ENCODE results near the gene KCTD3.

KCTD3 gene

GRCh38 chr1:215556996-215557395, 10.1 kb upstream of the KCTD3 start:
- no peak for DNase-seq (ENCODE audit: low read depth in 4 of 4, low spot score in 1 of 4)

- no peak for DNase-seq (ENCODE audit: low read depth in 4 of 4, low spot score in 1 of 4)
These were observed 9.6 kb upstream of the KCTD3 start for GRCh38 chr1:215557504-215557903.

DNA sequence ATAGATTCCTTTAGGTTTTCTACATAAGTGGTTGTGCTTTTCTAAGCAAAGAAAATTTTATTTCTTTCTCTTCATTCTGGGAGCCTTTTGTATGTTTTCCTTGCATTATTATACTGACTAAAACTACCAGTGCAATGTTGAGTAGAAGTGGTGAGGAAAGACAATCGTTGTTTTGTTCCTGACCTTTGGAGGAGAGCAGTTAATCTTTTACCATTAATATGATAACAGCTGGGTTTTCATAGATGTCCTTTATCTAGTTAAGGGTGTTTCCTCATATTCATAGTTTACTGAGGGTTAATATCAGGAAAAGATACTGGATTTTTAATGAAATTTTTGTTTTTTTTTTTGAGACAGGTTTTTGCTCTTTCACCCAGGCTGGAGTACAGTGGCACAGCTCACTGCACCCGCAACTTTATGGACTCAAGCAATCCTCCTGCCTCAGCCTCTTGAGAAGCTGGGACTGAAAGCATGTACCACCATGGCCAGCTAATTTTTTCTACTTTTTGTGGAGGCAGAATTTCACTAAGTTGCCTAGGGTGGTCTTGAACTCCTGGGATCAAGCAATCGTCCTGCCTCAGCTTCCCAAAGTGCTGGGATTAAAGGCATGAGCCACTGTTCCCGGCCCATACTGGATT, 9.0 kb upstream of the KCTD3 start:
- no peak for DNase-seq (ENCODE audit: low read depth in 4 of 4, low spot score in 1 of 4)

DNA sequence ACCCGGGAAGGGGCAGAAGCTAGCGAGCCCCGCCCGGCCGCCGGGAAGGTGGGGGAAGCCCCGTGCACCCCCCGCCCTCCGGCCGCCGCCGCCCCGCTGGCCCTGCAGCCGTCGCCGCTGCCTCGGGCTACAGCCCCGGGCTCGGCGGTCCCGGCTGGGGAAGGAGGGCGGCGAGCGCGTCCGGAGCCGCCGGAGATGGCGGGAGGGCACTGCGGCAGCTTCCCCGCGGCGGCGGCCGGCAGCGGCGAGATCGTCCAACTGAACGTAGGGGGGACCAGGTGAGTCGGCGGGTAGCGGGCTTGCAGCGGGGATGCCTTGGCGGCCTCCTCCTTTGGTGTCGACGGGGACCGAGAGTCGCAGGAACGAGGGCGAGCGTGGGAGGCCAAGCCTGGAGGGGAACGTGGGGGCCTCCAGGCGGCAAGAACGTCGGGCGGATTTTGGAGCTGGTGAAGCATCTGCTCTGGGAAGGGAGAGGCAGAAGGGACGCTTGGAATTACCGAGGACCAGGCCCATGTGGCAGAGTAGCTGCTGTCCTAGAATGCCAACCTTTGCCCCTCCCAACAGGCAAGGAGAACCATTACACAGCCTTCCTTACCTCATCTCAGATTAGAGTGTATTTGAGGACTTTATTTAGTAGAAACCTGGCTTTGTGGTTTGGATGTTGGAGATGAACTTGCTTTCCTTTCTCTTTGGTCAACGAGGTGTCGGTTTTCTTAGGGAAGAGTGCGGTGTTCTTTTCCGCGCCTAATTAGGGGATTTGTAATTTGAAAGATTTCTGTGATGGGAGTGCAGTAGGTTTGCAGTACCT, 591 bp downstream of the KCTD3 start:
- DNase-seq (ENCODE audit: low read depth in 4 of 4, low spot score in 1 of 4): peak in 2 of 4 experiments; percentile 14 to 20

DNA sequence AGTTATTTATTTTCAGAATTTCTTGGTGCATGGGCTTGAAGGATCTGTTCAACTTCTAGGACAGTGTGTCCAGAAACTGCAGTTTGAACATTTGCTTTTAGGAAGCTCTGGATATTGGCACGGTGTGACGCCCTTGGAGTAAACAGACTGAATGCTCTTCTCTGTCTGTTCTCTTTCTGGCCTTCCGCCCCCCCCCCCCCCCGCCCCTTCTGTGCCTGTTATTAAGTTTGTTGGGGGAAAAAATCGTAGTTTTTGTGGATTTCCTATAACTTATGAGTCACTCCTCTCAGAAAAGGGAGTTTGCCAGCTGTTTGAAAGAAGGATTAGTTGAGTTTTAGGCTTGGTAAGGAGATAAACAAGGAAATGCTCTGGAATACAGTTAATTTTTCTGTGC, 1.2 kb downstream of the KCTD3 start:
- no peak for DNase-seq (ENCODE audit: low read depth in 4 of 4, low spot score in 1 of 4)

DNA sequence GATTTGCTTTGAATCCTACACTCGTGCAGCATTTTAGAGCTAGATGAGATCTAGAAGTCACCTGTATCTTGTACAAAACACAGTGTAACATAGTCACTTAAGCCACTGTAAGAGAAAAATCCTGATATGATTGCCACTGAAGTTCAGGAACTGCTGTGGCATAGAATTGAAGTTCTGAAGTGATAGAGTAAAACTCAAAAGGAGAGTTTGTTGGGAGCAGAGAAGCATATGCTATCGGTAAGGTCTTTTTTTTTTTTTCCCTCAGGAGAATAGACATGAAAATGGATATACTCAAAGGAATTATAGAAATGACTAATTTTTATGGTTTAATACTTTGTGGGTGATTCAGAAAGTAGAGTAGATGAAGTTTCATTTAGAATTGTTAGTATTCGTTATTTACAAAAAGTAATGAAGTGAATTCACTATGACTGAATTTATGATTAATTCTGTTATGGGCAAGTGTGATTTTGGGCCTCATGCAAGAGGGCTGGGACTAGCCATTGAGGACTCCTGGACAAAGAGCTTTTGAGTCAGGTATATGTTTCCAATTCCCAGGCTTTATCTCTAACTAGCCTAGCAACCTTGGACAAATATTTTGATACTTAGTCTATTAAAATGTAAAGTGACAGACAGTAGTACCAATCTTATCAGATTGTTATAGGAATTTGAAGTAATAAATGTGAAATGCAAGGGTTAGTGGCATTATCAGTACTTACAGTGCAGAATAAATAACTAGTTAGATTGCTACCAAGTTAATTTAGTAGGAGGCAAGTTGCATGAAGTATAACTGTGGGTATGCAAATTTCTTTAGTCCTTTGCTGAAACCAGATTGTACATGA, 3.1 kb downstream of the KCTD3 start:
- no peak for DNase-seq (ENCODE audit: low read depth in 4 of 4, low spot score in 1 of 4)

DNA sequence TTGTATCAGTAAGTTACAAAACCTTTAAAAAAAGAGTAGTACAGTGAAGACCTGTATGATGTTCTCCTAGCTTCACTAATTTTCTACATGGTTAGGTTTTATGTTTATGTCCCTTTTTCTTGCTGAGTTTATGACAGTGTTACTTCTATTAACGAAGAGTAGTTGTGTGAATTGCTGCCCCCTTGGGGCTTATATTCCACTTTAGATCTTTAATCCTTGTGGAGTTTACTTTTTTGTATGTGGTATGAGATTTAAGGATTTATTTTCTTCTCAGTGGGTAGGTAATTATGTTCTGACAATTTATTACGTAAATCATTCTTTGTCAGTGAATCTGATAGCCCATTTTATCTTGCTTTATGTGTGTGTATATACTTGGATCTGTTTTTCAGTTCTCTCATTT, 14.8 kb downstream of the KCTD3 start:
- no peak for DNase-seq (ENCODE audit: low read depth in 4 of 4, low spot score in 1 of 4)

DNA sequence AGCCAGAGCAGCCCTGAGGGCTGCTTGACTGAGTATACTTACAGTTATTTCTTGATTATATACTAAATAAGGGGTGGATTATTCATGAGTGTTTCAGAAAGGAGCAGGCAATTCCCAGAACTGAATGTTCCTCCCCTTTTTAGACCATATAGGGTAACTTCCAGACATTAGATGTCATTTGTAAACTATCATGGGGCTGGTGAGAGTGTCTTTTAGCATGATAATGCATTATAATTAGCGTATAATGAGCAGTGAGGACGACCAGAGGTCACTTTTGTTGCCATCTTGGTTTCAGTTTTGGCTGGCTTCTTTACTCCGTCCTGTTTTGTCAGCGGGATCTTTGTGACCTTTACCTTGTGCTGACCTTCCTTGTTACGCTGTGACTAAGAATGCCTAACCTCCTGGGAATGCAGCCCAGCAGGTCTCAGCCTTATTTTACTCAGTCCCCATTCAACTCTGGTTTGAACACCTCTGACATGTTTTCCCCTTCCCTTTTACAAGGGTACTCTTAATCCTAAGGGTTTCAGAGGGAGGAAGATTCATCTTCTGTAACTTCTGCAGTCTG, 16.2 kb downstream of the KCTD3 start:
- no peak for DNase-seq (ENCODE audit: low read depth in 4 of 4, low spot score in 1 of 4)

DNA sequence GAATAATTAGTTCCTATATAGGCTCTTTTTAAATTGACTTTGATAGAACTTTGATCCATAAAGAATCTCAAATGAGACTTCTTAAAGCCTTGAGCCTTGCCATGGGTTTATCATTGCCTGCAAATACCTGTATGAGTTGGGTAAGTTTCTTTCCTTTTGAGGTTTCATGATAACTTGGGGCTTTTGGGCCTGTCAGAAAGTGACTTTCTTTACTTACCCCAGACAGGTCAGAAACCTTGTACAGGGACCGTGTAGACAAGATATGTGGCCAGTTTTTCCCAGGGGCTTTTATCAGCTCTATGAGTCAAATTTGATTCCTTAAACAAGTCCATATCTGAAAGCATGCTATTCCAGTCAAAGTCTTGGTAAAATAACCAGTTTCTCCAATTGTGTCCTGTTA, 17.3 kb downstream of the KCTD3 start:
- no peak for DNase-seq (ENCODE audit: low read depth in 4 of 4, low spot score in 1 of 4)

DNA sequence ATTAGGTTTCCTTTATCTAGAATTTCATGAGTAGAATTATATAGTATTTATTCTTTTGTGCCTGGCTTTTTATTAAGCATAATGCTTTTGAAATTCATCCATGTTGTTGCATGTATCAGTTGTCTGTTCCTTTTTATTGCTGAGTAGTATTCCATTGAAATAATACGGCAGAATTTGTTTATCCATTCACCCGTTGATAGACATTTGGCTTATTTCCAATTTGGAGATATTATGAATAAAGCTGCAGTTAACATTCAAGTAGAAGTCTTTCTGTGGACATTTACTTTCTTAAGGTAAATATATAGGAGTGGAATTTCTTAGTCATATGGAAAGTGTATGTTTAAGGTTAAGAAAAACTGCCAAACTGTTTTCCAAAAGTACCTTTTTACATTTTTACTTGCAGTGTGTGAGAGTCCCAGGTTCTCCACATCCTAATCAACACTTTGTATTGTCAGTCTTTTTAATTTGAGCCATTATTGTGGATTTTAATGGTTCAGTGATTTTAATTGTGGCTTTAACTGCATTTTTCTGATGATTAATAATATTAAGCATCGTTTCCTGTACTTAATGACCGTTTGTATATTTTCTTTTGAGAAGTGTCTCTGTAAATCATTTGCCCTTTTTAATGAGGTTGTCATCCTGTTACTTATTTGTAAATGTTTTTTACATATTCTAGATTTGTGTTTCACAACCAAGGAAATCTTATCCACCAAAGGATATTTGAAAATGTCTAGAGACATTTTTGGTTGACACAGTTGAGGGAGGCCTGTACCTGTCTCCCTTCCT, 22.7 kb downstream of the KCTD3 start:
- no peak for DNase-seq (ENCODE audit: low read depth in 4 of 4, low spot score in 1 of 4)

DNA sequence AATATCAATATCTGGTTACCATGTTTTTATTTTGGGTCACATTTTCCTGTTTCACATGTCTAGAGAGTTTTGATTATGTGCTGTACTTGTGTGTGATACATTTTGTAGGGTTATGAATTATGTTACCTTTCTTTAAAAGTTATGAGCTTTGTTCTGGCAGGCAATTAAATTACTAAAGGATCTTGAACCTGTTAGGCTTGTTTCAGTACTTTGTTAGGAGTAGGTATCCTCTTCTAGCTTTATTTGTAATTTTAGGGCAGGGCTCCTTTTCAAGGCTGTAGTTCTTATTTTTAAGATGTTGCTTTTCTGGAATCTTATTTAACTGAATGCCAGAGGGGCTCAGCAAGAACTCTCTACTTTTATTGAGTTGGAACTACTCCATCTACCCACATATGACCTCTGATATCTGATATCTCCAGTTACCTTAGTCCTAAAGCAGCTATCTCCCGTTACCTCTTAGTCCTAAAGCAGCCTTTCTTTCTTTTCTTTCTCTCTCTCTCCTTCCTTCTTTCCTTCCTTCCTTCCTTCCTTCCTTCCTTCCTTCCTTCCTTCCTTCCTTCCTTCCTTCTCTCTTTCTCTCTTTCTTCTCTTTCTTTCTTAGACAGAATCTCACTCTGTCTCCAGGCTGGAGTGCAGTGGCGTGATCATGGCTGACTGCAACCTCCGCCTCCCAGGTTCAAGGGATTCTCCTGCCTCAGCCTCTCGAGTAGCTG, 23.8 kb downstream of the KCTD3 start:
- no peak for DNase-seq (ENCODE audit: low read depth in 4 of 4, low spot score in 1 of 4)

- no peak for DNase-seq (ENCODE audit: low read depth in 4 of 4, low spot score in 1 of 4)
These were observed 27.5 kb downstream of the KCTD3 start for GRCh38 chr1:215594640-215595039.

DNA sequence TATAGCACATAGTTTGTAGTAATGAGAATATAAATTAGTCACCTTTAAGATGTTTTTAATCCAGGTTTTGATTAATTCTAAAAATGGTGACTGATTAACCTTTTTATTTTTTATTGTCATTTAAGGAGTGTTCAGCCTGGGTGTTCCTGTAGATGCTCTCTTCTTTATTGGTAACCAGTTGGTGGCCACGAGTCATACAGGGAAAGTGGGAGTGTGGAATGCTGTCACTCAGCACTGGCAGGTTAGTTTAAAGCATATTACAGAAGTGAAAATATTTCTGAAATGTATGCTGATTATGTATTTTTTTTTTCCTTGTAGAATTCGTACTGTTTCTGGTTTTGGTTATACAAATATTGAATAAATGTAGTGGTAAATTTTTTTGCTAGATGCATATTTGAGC, 28.1 kb downstream of the KCTD3 start:
- no peak for DNase-seq (ENCODE audit: low read depth in 4 of 4, low spot score in 1 of 4)

DNA sequence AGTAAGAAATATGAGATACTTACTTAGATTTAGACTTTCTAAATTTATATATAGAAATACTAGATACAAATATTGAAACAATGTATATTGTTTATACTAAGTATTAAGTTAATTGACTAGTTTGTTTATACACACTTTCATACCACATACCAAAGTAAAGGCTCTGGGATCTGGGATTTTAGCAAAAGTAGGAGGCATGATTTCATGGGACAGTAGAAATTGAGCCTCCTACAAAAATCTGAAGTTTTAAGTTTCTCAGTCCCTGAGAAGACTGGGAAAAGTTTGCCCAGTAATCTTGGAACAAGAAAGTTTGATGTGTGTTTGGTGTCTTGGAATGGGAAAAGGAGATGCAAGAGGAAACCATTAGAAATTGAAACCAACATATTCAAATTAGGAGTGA, 30.9 kb downstream of the KCTD3 start:
- no peak for DNase-seq (ENCODE audit: low read depth in 4 of 4, low spot score in 1 of 4)

DNA sequence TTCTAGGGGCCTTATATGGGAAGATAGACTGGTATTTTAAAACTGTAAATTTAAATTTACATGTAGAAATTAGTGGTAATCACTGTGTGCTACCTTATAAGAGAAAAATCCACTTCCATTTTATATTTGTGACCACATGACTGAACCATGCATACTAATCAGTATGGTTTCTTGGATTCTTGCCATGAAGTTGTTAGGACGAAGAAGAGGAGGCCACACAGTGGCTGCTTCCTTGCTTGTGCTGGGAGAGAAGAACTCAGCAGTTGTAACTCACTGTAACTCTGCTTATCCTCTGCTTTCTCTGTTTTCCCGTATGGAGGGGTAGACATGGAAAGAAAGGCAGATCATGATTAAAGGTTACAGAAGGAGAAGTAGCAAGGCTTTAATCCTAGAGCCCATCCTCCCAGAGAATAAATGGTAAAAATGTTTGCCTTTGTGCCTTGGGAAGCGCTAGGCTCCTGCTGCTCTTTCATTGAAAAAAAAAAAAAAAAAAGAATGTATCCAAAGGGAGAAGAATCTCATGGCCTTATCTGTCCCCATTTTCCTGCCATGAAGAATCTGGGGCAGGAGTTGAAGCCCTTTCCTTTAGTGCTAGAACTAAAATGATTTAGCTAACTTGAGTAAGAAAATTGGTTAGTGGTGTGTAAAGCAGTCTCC, 32.4 kb downstream of the KCTD3 start:
- no peak for DNase-seq (ENCODE audit: low read depth in 4 of 4, low spot score in 1 of 4)

DNA sequence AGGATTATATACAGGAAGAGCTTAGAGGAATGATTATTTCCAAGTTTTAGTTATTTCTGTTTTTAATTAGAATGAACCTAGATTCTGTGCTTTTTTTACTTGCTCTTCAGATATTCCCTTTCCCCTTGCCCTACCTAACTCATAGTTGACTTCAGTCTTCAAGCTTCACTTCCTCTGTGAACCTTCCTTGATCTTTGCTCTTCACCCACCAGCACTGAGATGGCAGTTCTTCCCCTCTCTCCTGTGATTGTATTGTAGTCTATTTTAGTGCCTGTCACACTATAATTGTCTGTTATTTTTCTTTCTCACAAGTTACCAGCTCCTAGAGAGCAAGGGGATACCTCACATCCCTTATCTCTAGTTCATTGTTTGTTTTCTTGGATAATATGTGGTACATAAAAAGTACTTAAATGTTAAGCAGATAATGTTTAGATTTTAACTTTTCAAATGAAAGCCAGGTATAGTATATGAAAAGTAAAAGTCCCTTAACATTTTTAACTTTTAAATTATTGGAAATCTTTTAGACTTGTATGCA, 33.2 kb downstream of the KCTD3 start:
- DNase-seq (ENCODE audit: low read depth in 4 of 4, low spot score in 1 of 4): no peak

DNA sequence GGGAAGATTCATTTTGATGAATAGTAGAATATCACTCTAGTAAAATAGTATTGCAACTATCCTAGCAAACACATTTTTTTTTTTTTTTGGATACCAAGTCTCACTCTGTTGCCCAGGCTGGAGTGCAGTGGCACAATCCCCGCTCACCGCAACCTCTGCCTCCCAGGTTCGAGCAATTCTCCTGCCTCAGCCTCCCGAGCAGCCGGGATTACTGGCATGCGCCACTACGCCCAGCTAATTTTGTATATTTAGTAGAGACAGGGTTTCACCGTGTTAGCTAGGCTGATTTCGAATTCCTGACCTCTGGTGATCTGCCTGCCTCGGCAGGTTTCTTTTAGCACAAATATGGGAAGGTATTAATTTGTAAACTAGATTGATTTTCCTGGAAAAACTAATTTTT, 33.8 kb downstream of the KCTD3 start:
- DNase-seq (ENCODE audit: low read depth in 4 of 4, low spot score in 1 of 4): no peak

- no peak for DNase-seq (ENCODE audit: low read depth in 4 of 4, low spot score in 1 of 4)
These were observed 34.2 kb downstream of the KCTD3 start for GRCh38 chr1:215601276-215601675.

DNA sequence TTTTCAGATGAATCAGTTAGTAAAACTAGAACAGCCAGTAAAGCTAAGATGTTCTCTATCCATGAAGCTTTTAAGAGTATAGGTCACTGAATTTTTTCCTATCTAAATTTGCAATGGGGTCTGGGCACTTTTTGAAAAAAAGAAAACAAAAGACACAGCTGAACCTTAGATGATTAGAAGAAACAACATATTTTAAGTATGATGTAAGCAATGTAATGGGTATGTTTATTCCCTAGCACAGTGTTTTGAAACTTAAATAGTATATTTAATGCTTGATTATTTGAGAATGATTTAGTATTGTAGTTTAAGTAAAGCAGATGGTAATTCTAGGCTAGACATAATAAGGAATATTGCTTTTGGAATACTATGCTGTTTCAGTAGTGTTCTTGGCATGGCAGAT, 36.2 kb downstream of the KCTD3 start:
- DNase-seq (ENCODE audit: low read depth in 4 of 4, low spot score in 1 of 4): no peak

Data from stimulated activated CD4-positive, alpha-beta T cell treated with anti-CD3 and anti-CD28 coated beads, Interleukin-1b, Interleukin-23, amount 100 ng/mL, for 24 hours (primary cell).